ENCODE results near the gene EFCAB6.

GRCh38 chr22:43490311-43490710, 321.8 kb downstream of the EFCAB6 start:
- TF ChIP-seq CTCF (IDR thresholded peaks at IDR 0.05; ENCODE audit: borderline replicate concordance, extremely low read depth, low read length, poor library complexity, severe bottlenecking) (no peak), EZH2 (IDR thresholded peaks at IDR 0.05; ENCODE audit: borderline replicate concordance, low read depth, low read length, severe bottlenecking) (no peak)
